NCI-H510A treated with DMSO at 0.1 percent for 48 hours (cell line): ENCODE results near the gene RER1.

Experiments used
- DNase-seq: peaks from one replicate; lab custom pipeline; 2025; lab: John Stamatoyannopoulos, UW

RER1 gene

GRCh38 chr1:2353551-2354438, 37.8 kb upstream of the RER1 start:
- no peak for DNase-seq

- DNase-seq = no peak
Observed at GRCh38 chr1:2354511-2355372, 36.9 kb upstream of the RER1 start.

- no peak for DNase-seq
Observed at GRCh38 chr1:2355373-2356261, 36.0 kb upstream of the RER1 start.

GRCh38 chr1:2356401-2356800, 35.2 kb upstream of the RER1 start:
- no peak for DNase-seq

- no peak for DNase-seq
Observed at GRCh38 chr1:2356911-2357845, 34.5 kb upstream of the RER1 start.

GRCh38 chr1:2358072-2358471, 33.6 kb upstream of the RER1 start:
- no peak for DNase-seq

- no peak for DNase-seq
Observed at GRCh38 chr1:2358651-2359640, 32.7 kb upstream of the RER1 start.

GRCh38 chr1:2360588-2361364, 30.9 kb upstream of the RER1 start:
- no peak for DNase-seq

- no peak for DNase-seq
Observed at GRCh38 chr1:2363847-2364513, 27.7 kb upstream of the RER1 start.

- DNase-seq = no peak
Observed at GRCh38 chr1:2368053-2368744, 23.4 kb upstream of the RER1 start.

GRCh38 chr1:2372551-2373490, 18.8 kb upstream of the RER1 start:
- DNase-seq = no peak

- no peak for DNase-seq
Observed at GRCh38 chr1:2373551-2374251, 17.9 kb upstream of the RER1 start.

GRCh38 chr1:2374252-2375155, 17.1 kb upstream of the RER1 start:
- no peak for DNase-seq

GRCh38 chr1:2375246-2375922, 16.3 kb upstream of the RER1 start:
- no peak for DNase-seq
